SK-N-SH (cell line): ENCODE results near the gene TK2.

ENCODE experiments used
- RCOR1 ChIP-seq: fragments of 150-350 bp; IDR thresholded peaks from 2 replicates; pipeline ENCODE4 v1.6.1; 2017; ENCODE audit warnings: antibody characterized with exemption, low read length
- TF ChIP-seq, protein P1 (sequence below): fragments of 200-600 bp; sonication (generic); IDR thresholded peaks from 2 replicates; pipeline ENCODE4 v1.6.1; 2017; ENCODE audit warnings: antibody characterized with exemption, mild to moderate bottlenecking, moderate library complexity

DNA sequence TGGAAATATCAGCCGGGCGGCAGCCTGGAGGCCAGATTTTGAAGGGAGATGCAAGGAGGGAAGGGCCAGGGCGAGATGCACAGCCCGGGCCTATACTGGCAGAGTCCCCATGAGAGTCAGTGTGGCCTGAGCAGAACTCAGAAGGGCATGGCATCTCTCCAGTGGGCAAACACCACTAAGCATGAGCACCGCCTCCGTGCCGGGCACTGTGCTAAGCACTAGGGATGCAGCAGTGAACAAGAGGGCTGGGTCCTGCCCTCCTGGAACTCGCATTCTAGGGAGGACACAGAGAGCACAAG lies 33.5 kb downstream of the TK2 start:
- TF ChIP-seq, protein P1, sequence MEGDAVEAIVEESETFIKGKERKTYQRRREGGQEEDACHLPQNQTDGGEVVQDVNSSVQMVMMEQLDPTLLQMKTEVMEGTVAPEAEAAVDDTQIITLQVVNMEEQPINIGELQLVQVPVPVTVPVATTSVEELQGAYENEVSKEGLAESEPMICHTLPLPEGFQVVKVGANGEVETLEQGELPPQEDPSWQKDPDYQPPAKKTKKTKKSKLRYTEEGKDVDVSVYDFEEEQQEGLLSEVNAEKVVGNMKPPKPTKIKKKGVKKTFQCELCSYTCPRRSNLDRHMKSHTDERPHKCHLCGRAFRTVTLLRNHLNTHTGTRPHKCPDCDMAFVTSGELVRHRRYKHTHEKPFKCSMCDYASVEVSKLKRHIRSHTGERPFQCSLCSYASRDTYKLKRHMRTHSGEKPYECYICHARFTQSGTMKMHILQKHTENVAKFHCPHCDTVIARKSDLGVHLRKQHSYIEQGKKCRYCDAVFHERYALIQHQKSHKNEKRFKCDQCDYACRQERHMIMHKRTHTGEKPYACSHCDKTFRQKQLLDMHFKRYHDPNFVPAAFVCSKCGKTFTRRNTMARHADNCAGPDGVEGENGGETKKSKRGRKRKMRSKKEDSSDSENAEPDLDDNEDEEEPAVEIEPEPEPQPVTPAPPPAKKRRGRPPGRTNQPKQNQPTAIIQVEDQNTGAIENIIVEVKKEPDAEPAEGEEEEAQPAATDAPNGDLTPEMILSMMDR = no peak
- no peak for TF ChIP-seq RCOR1
